HG03565 (cell line): Measurements from ENCODE around the gene TEX47.

Experiments used
- ATAC-seq: cut with Tn5 transposase; IDR thresholded peaks from one replicate; pipeline ENCODE4 v1.9.1; 2021; ENCODE audit warnings: mild to moderate bottlenecking, moderate library complexity; ENCODE audit not compliant: unreplicated experiment

Gene TEX47

DNA sequence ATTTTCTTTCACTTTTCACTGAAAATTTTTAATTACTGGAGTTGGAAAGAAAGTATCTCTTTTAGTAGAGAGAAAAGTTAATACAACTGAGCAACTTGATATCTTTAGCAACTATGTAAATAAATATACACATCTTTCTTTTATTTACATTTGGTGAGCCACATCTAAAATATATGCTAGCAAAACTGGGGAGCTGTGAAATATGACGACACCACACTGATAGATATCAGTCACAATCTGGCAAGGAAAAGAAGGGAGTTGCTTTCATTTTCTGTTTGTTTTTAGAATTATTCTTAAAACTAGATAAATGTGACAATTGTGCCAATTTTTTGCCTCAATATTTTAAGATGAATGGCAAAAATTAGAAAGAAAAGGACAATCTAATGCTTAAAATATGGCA lies 38.7 kb downstream of the TEX47 start:
- ATAC-seq: no peak

GRCh38 chr7:88746126-88746525 lies 49.4 kb downstream of the TEX47 start:
- no peak for ATAC-seq
